H1 (cell line): ENCODE measurements around the gene GALNT4.

Experiments
- BCL11A ChIP-seq, 2 experiments: IDR thresholded peaks; one replicate each; pipeline ENCODE4 v1.6.1; 2011; ENCODE audit warnings: low read depth in 2 of 2, low read length in 2 of 2, mild to moderate bottlenecking in 2 of 2
- TAF1 ChIP-seq: IDR thresholded peaks from 2 replicates; pipeline ENCODE4 v1.6.1; 2011; ENCODE audit warnings: mild to moderate bottlenecking, low read depth, low read length
- TBP ChIP-seq: IDR thresholded peaks from 2 replicates; pipeline ENCODE4 v1.6.1; 2011; ENCODE audit warnings: low read depth, low read length, improper control_type of control experiment
- TF ChIP-seq, protein P1 (sequence below), 3 experiments: IDR thresholded peaks; 1 replicate in 2 of 3; 2 replicates in 1 of 3; pipeline versions ENCODE4 v1.5.1 to v1.6.1; 2011; ENCODE audit warnings: low read length in 3 of 3, mild to moderate bottlenecking in 3 of 3, inconsistent platforms in 2 of 3, low read depth in 1 of 3, moderate library complexity in 1 of 3; ENCODE audit not compliant: insufficient read depth in 1 of 3; ENCODE audit errors: control extremely low read depth in 1 of 3

DNA sequence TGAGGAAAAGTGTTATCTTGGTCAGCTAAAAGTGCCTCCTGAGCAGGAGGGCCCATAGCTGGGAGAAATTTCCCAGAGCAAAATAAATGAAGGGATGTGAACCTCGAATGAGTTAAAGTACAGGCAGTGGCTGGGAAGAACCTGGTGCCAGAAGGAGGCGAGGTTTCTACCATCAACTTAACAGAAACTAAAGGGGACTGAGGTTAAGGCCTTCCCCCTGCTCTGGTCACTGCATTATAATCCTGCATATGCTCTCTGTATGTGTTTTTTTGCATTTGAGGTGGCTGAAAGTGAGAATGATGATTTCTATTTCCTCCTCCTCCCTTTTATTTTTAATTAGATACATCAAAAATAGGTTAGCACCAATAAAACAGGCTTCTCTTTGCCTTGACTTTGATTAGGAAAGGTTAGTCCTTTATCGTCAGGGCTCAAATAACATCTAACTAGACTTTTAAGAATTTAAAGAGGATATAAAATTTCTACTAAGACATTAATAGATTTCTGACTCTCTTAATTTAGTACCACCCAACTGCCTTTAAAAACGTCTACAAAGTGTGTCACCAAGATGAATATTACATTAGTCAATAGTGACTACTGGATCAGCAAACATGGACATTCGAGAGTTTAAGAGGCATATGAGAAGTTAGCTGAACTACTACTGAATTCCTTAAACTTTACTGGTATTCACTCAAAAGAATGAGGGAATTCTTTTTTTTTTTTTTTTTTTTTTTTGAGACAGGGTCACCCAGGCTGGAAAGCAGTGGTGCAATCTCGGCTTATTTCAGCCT, 49.2 kb downstream of the GALNT4 start:
- TF ChIP-seq, protein P1, sequence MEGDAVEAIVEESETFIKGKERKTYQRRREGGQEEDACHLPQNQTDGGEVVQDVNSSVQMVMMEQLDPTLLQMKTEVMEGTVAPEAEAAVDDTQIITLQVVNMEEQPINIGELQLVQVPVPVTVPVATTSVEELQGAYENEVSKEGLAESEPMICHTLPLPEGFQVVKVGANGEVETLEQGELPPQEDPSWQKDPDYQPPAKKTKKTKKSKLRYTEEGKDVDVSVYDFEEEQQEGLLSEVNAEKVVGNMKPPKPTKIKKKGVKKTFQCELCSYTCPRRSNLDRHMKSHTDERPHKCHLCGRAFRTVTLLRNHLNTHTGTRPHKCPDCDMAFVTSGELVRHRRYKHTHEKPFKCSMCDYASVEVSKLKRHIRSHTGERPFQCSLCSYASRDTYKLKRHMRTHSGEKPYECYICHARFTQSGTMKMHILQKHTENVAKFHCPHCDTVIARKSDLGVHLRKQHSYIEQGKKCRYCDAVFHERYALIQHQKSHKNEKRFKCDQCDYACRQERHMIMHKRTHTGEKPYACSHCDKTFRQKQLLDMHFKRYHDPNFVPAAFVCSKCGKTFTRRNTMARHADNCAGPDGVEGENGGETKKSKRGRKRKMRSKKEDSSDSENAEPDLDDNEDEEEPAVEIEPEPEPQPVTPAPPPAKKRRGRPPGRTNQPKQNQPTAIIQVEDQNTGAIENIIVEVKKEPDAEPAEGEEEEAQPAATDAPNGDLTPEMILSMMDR (IDR thresholded peaks at IDR 0.05; ENCODE audit: control extremely low read depth in 1 of 3, insufficient read depth in 1 of 3, low read depth in 1 of 3, low read length in 3 of 3): no peak
- TF ChIP-seq TBP: no peak
- no peak for TF ChIP-seq BCL11A (IDR thresholded peaks at IDR 0.05; ENCODE audit: low read depth in 2 of 2, low read length in 2 of 2)
- TF ChIP-seq TAF1: no peak
